Natural killer cell (primary cell): ENCODE measurements around the gene UBQLN1. TPM values are rescaled to one million over a fixed set of nuclear protein-coding genes. Genes with fewer than 3 reads are reported as not detected.

ENCODE experiments used
- ATAC-seq, 3 donors: fragments of 150-1000 bp in 2 of 3; fragments of 200-7000 bp in 1 of 3; cut with Tn5 transposase; 1 replicate in 1 of 3; 2 replicates in 2 of 3; pipeline ENCODE4 v1.10.0; 2021; ENCODE audit warnings: mild to moderate bottlenecking in 2 of 3, moderate library complexity in 2 of 3
- DNase-seq, 2 donors: peaks; one replicate each; pipeline versions ENCODE4 v3.0.0 to v3.0.0-alpha.2; 2013 to 2021; ENCODE audit warnings: mixed read lengths in 1 of 2
- H3K27ac ChIP-seq: one replicate; pipeline ENCODE4 v1.5.1; 2013; ENCODE audit warnings: mild to moderate bottlenecking, low read length
- H3K27me3 ChIP-seq: one replicate; pipeline ENCODE4 v1.6.1; 2013; ENCODE audit warnings: low read length; ENCODE audit not compliant: control insufficient read depth, insufficient read depth
- H3K36me3 ChIP-seq: one replicate; pipeline ENCODE4 v1.6.1; 2013; ENCODE audit warnings: low read length; ENCODE audit not compliant: control insufficient read depth, insufficient read depth
- H3K4me1 ChIP-seq: one replicate; pipeline ENCODE4 v1.6.1; 2013; ENCODE audit warnings: low read length; ENCODE audit not compliant: control insufficient read depth, insufficient read depth
- H3K4me3 ChIP-seq: one replicate; pipeline ENCODE4 v1.5.1; 2013; ENCODE audit warnings: low read length
- H3K9me3 ChIP-seq: one replicate; pipeline ENCODE4 v1.6.1; 2013; ENCODE audit warnings: low read length; ENCODE audit not compliant: control insufficient read depth, insufficient read depth
- H3K27ac Mint-ChIP-seq, 2 donors: one replicate each; pipeline ENCODE4 v1.8.0; 2022; ENCODE audit warnings: mild to moderate bottlenecking in 2 of 2, mixed read lengths in 2 of 2, moderate library complexity in 1 of 2
- H3K27me3 Mint-ChIP-seq, 2 donors: one replicate each; pipeline ENCODE4 v1.8.0; 2022; ENCODE audit warnings: low read depth in 2 of 2, mixed read lengths in 2 of 2
- H3K36me3 Mint-ChIP-seq: one replicate; pipeline ENCODE4 v1.8.0; 2022; ENCODE audit warnings: mixed read lengths
- H3K4me1 Mint-ChIP-seq, 2 donors: one replicate each; pipeline ENCODE4 v1.8.0; 2022; ENCODE audit warnings: mixed read lengths in 2 of 2
- H3K4me3 Mint-ChIP-seq: one replicate; pipeline ENCODE4 v1.8.0; 2022; ENCODE audit warnings: mild to moderate bottlenecking, moderate library complexity, mixed read lengths
- H3K9me3 Mint-ChIP-seq, 2 donors: one replicate each; pipeline ENCODE4 v1.8.0; 2022; ENCODE audit warnings: mixed read lengths in 2 of 2
- CTCF ChIP-seq: fragments of 200-600 bp; IDR thresholded peaks from one replicate; pipeline ENCODE4 v1.8.0; 2022; ENCODE audit warnings: antibody characterized with exemption
- WGBS: methylation state at CpG from one replicate; pipeline ENCODE4 v1.1.7; 2013; ENCODE audit warnings: missing lambda C conversion rate; ENCODE audit not compliant: insufficient coverage; 5-methylcytosine and 5-hydroxymethylcytosine counted together
- intact Hi-C: fragments of 100-400 bp; cut with micrococcal nuclease; formaldehyde crosslinking; loops from one replicate; pipeline ENCODE4 v1.14.2; 2022
- total RNA-seq, 4 donors: library from RNA; stranded (reverse); fragments of 120-200 nt in 1 of 4; gene quantifications; one replicate each; pipeline versions ENCODE4 v1.2.3 to v1.2.4, GENCODE V29; 2013 to 2022

UBQLN1 gene
- total RNA-seq, 3 donors from 2014 or later (not counting 1 experiment from before 2014, with no cell fraction given), result 137 to 151 (median 141) TPM

GRCh38 chr9:83636813-83637212, 70.9 kb downstream of the UBQLN1 start:
- H3K27ac Mint-ChIP-seq, result no peak overlapping the region
- H3K27ac ChIP-seq, result no peak overlapping the region
- intact Hi-C loops, result no loop called here
- no peaks in the 10 kb centered on the region for H3K4me1 Mint-ChIP-seq
- no peak overlapping the region for H3K4me3 ChIP-seq
- no peaks in the 10 kb centered on the region for H3K36me3 ChIP-seq
- no peaks in the 10 kb centered on the region for H3K9me3 ChIP-seq
- no peaks in the 10 kb centered on the region for H3K4me1 ChIP-seq
- ATAC-seq, result no peak
- no peaks in the 10 kb centered on the region for H3K27me3 Mint-ChIP-seq
- H3K4me3 Mint-ChIP-seq, result no peak overlapping the region
- no peak for DNase-seq
- H3K36me3 Mint-ChIP-seq, result no peaks in the 10 kb centered on the region
- H3K27me3 ChIP-seq, result no peaks in the 10 kb centered on the region
- no peak for TF ChIP-seq CTCF
- no peaks in the 10 kb centered on the region for H3K9me3 Mint-ChIP-seq

GRCh38 chr9:83633676-83634075, 74.1 kb downstream of the UBQLN1 start:
- Histone ChIP-seq H3K4me3 (no peak overlapping the region), H3K9me3 (no peaks in the 10 kb centered on the region), H3K36me3 (peaks cover 5% of the 10 kb centered on the region), H3K27ac (no peak overlapping the region), H3K27me3 (no peaks in the 10 kb centered on the region), H3K4me1 (no peaks in the 10 kb centered on the region)
- H3K27me3 Mint-ChIP-seq, result no peaks in the 10 kb centered on the region
- peaks cover 0 to 4% of the 10 kb centered on the region in 2 donors for H3K4me1 Mint-ChIP-seq
- ATAC-seq, result no peak
- TF ChIP-seq CTCF, result no peak
- H3K27ac Mint-ChIP-seq, result no peak overlapping the region
- intact Hi-C loops, result no loop called here
- DNase-seq, result no peak
- WGBS, result 100% methylated on average over 2 of the region's 2 CpGs
- H3K4me3 Mint-ChIP-seq, result no peak overlapping the region
- H3K9me3 Mint-ChIP-seq, result no peaks in the 10 kb centered on the region
- no peaks in the 10 kb centered on the region for H3K36me3 Mint-ChIP-seq

- Mint-ChIP-seq H3K27ac (no peak overlapping the region), H3K9me3 (no peaks in the 10 kb centered on the region), H3K27me3 (no peaks in the 10 kb centered on the region), H3K4me3 (no peak overlapping the region), H3K36me3 (no peaks in the 10 kb centered on the region), H3K4me1 (peaks cover 0 to 4% of the 10 kb centered on the region in 2 donors)
- WGBS, result no CpG with 5 or more reads among the region's 1 CpG
- ATAC-seq, result no peak
- no peak for TF ChIP-seq CTCF
- Histone ChIP-seq H3K36me3 (peaks cover 5% of the 10 kb centered on the region), H3K4me1 (no peaks in the 10 kb centered on the region), H3K9me3 (no peaks in the 10 kb centered on the region), H3K27me3 (no peaks in the 10 kb centered on the region), H3K27ac (no peak overlapping the region), H3K4me3 (no peak overlapping the region)
- intact Hi-C loops, result no loop called here
- no peak for DNase-seq
Measured at GRCh38 chr9:83633255-83633654, 74.5 kb downstream of the UBQLN1 start.

GRCh38 chr9:83630938-83631457, 76.8 kb downstream of the UBQLN1 start:
- Histone ChIP-seq H3K27ac (no peak overlapping the region), H3K4me3 (no peak overlapping the region), H3K4me1 (no peaks in the 10 kb centered on the region), H3K36me3 (peaks cover 10% of the 10 kb centered on the region), H3K27me3 (no peaks in the 10 kb centered on the region), H3K9me3 (no peaks in the 10 kb centered on the region)
- DNase-seq (no peak), ATAC-seq (peak in 1 of 3 donors; percentile 42)
- Mint-ChIP-seq H3K9me3 (no peaks in the 10 kb centered on the region), H3K27ac (peak overlapping the region in 1 of 2 donors; percentile 55), H3K27me3 (no peaks in the 10 kb centered on the region), H3K4me1 (peaks cover 3 to 4% of the 10 kb centered on the region in 2 donors), H3K36me3 (no peaks in the 10 kb centered on the region), H3K4me3 (no peak overlapping the region)
- no peak for TF ChIP-seq CTCF
- WGBS, result 80% methylated on average over 11 of the region's 11 CpGs
- intact Hi-C loops, result no loop called here
